Neural progenitor cell (in vitro differentiated cells): ENCODE results near the gene TBXAS1. TPM values are rescaled to one million over a fixed set of nuclear protein-coding genes. Genes with fewer than 3 reads are reported as not detected.

Experiments
- DNase-seq: peaks from one replicate; pipeline ENCODE4 v3.0.0-alpha.2; 2016; ENCODE audit warnings: low spot score
- H2AFZ ChIP-seq: fragments of 200-600 bp; sonication (generic); replicated peaks from 2 replicates; pipeline ENCODE4 v1.6.1; 2016; ENCODE audit warnings: antibody characterized with exemption
- H3F3A ChIP-seq: fragments of 200-600 bp; sonication (generic); 2 replicates; pipeline ENCODE4 v1.6.1; 2016; ENCODE audit warnings: antibody characterized with exemption, low read depth
- H3K27ac ChIP-seq: fragments of 200-600 bp; sonication (generic); 2 replicates; pipeline ENCODE4 v1.5.1; 2016; ENCODE audit warnings: mild to moderate bottlenecking
- H3K27me3 ChIP-seq: fragments of 200-600 bp; sonication (generic); 2 replicates; pipeline ENCODE4 v1.6.1; 2016; ENCODE audit warnings: mild to moderate bottlenecking, moderate library complexity
- H3K36me3 ChIP-seq: fragments of 200-600 bp; sonication (generic); 2 replicates; pipeline ENCODE4 v1.5.1; 2016
- H3K4me1 ChIP-seq: fragments of 200-600 bp; sonication (generic); 2 replicates; pipeline ENCODE4 v1.6.1; 2016; ENCODE audit warnings: mixed run types
- H3K4me2 ChIP-seq: fragments of 200-600 bp; sonication (generic); 2 replicates; pipeline ENCODE4 v1.6.1; 2016
- H3K4me3 ChIP-seq: fragments of 200-600 bp; sonication (generic); 2 replicates; pipeline ENCODE4 v1.5.1; 2016
- H3K79me2 ChIP-seq: fragments of 200-600 bp; sonication (generic); 2 replicates; pipeline ENCODE4 v1.6.1; 2016; ENCODE audit warnings: low read depth
- H3K9ac ChIP-seq: fragments of 200-600 bp; sonication (generic); 2 replicates; pipeline ENCODE4 v1.6.1; 2016
- H3K9me3 ChIP-seq: fragments of 200-600 bp; sonication (generic); 2 replicates; pipeline ENCODE4 v1.5.1; 2016; ENCODE audit warnings: low read depth
- H4K20me1 ChIP-seq: fragments of 200-600 bp; sonication (generic); 2 replicates; pipeline ENCODE4 v1.6.1; 2016; ENCODE audit warnings: low read depth
- H3K27ac Mint-ChIP-seq: 3 replicates; pipeline ENCODE4 v1.8.0; 2021; ENCODE audit warnings: mixed read lengths
- H3K27me3 Mint-ChIP-seq: 2 replicates; pipeline ENCODE4 v1.8.0; 2022; ENCODE audit warnings: low read depth, mild to moderate bottlenecking, inconsistent platforms, moderate library complexity, mixed read lengths; ENCODE audit not compliant: insufficient read depth
- H3K36me3 Mint-ChIP-seq: 3 replicates; pipeline ENCODE4 v1.8.0; 2021; ENCODE audit warnings: mixed read lengths
- H3K4me1 Mint-ChIP-seq: 3 replicates; pipeline ENCODE4 v1.8.0; 2021; ENCODE audit warnings: mixed read lengths
- H3K4me3 Mint-ChIP-seq: 3 replicates; pipeline ENCODE4 v1.8.0; 2021; ENCODE audit warnings: mild to moderate bottlenecking, moderate library complexity, mixed read lengths
- H3K9me3 Mint-ChIP-seq: 3 replicates; pipeline ENCODE4 v1.8.0; 2020; ENCODE audit warnings: mixed read lengths
- EZH2 ChIP-seq: fragments of 200-600 bp; sonication (generic); IDR thresholded peaks from 2 replicates; pipeline ENCODE4 v1.6.1; 2017; ENCODE audit warnings: antibody characterized with exemption, mild to moderate bottlenecking, moderate library complexity
- EZH2phosphoT487 ChIP-seq: fragments of 200-600 bp; sonication (generic); IDR thresholded peaks from 2 replicates; pipeline ENCODE4 v1.6.1; 2017; ENCODE audit warnings: antibody characterized with exemption
- total RNA-seq: library from RNA; depleted of rRNA; stranded (reverse); fragments of >200 nt; gene quantifications from 2 replicates; pipeline ENCODE4 v1.2.3, GENCODE V29; 2015; ENCODE audit warnings: low replicate concordance
- TF ChIP-seq, protein P1 (sequence below): fragments of 200-600 bp; sonication (generic); IDR thresholded peaks from 2 replicates; pipeline ENCODE4 v1.5.1; 2017; ENCODE audit warnings: antibody characterized with exemption, mild to moderate bottlenecking

Gene TBXAS1
- total RNA-seq, 1 donor from 2014 or later, result not detected

DNA sequence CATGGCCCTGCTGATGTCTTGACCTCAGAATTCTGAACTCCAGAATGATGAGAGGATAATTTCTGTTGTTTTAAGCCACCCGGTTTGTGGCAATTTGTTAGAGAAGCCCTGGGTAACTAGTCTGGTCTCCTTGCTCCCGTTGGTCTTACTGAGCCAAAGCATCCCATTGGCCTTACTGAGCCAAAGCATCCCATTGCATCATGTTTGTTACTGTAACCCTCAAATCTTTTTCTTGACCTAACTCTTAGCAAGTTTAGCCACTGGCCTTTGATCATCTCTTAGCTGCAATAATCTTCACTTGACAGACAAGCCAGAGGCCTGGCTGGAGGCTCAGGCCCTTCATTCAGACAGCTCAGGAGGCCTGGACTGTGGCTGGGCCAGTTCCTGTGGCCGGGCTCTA is 21.8 kb downstream of the TBXAS1 start:
- no peak for DNase-seq
- Mint-ChIP-seq H3K4me1 (no peaks in the 10 kb centered on the region), H3K9me3 (no peaks in the 10 kb centered on the region), H3K27me3 (no peaks in the 10 kb centered on the region), H3K4me3 (no peak overlapping the region), H3K36me3 (no peaks in the 10 kb centered on the region), H3K27ac (no peak overlapping the region)
- Histone ChIP-seq H3K79me2 (no peaks in the 10 kb centered on the region), H3K27me3 (no peaks in the 10 kb centered on the region), H3K9ac (no peak overlapping the region), H3K9me3 (no peaks in the 10 kb centered on the region), H3K36me3 (no peaks in the 10 kb centered on the region), H2AFZ (no peak overlapping the region), H4K20me1 (no peaks in the 10 kb centered on the region), H3K4me1 (peaks cover 5% of the 10 kb centered on the region), H3F3A (no peaks in the 10 kb centered on the region), H3K4me2 (no peak overlapping the region), H3K27ac (no peak overlapping the region), H3K4me3 (no peak overlapping the region)
- TF ChIP-seq EZH2 (no peak), EZH2phosphoT487 (no peak)
- TF ChIP-seq, protein P1, sequence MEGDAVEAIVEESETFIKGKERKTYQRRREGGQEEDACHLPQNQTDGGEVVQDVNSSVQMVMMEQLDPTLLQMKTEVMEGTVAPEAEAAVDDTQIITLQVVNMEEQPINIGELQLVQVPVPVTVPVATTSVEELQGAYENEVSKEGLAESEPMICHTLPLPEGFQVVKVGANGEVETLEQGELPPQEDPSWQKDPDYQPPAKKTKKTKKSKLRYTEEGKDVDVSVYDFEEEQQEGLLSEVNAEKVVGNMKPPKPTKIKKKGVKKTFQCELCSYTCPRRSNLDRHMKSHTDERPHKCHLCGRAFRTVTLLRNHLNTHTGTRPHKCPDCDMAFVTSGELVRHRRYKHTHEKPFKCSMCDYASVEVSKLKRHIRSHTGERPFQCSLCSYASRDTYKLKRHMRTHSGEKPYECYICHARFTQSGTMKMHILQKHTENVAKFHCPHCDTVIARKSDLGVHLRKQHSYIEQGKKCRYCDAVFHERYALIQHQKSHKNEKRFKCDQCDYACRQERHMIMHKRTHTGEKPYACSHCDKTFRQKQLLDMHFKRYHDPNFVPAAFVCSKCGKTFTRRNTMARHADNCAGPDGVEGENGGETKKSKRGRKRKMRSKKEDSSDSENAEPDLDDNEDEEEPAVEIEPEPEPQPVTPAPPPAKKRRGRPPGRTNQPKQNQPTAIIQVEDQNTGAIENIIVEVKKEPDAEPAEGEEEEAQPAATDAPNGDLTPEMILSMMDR, result no peak

DNA sequence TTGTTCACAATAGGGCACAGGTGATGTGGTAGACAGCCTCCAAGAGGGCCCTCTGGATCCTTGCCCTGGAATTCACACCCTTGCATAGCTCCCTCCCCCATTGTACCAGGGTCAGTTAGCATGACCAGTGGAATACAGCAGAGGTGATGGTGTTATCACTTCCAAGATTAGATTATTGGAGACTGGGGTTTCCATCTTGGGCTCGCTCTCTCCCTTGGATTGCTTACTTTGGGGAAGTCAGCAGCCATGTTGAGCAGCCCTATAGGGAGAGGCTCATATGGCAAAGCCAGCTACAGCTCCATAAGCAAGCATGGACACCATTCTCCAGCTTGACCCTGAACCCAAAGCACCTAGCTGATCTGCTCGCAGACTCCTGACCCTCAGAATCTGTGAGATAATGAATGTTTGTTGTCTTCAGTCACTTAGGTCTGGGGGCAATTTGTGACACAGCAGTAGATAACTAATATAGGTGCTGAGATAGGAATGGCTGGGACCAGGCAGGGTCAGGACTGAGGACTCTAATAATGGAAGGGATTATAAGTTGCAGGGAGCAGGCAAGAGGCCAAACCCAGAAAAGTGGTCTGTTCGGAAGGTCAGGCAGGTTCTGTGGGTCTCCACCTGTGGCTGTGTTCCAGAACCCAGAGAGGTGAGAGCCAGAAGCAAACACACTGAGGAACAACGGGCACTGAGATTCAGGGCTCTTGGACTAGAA is 22.9 kb downstream of the TBXAS1 start:
- Histone ChIP-seq H3K4me3 (no peak overlapping the region), H2AFZ (no peak overlapping the region), H3K9me3 (no peaks in the 10 kb centered on the region), H3K27ac (no peak overlapping the region), H3K9ac (no peak overlapping the region), H3K4me1 (peaks cover 10% of the 10 kb centered on the region), H3K36me3 (no peaks in the 10 kb centered on the region), H3K27me3 (no peaks in the 10 kb centered on the region), H4K20me1 (no peaks in the 10 kb centered on the region), H3K79me2 (no peaks in the 10 kb centered on the region), H3K4me2 (no peak overlapping the region), H3F3A (no peaks in the 10 kb centered on the region)
- no peak for DNase-seq
- TF ChIP-seq, protein P1, result no peak
- no peak for TF ChIP-seq EZH2phosphoT487
- TF ChIP-seq EZH2, result no peak
- Mint-ChIP-seq H3K36me3 (no peaks in the 10 kb centered on the region), H3K4me3 (no peak overlapping the region), H3K27ac (no peak overlapping the region), H3K4me1 (no peaks in the 10 kb centered on the region), H3K9me3 (no peaks in the 10 kb centered on the region), H3K27me3 (no peaks in the 10 kb centered on the region)

DNA sequence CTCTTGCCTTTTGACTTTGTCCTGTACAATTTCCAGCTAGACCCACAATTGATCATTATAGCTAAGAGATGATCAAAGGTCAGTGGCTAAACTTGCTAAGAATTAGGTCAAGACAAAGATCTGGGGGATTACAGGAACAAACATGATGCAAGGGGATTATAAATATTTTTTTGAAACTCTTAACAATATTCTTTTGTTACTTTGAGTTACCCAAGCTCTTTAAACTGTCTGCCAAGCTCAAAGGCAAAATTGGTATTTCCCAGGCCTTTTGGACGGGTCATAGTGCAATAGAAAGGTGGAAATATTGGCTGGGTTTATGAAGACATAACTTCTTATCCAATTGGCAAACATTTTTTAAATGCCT is 23.4 kb downstream of the TBXAS1 start:
- Histone ChIP-seq H3K9ac (no peak overlapping the region), H3K79me2 (no peaks in the 10 kb centered on the region), H3K36me3 (no peaks in the 10 kb centered on the region), H3F3A (no peaks in the 10 kb centered on the region), H3K4me1 (peaks cover 10% of the 10 kb centered on the region), H3K4me3 (no peak overlapping the region), H3K4me2 (no peak overlapping the region), H4K20me1 (no peaks in the 10 kb centered on the region), H3K27me3 (no peaks in the 10 kb centered on the region), H3K27ac (no peak overlapping the region), H3K9me3 (no peaks in the 10 kb centered on the region), H2AFZ (no peak overlapping the region)
- no peak overlapping the region for H3K4me3 Mint-ChIP-seq
- TF ChIP-seq EZH2, result no peak
- TF ChIP-seq EZH2phosphoT487, result no peak
- TF ChIP-seq, protein P1, result no peak
- H3K36me3 Mint-ChIP-seq, result no peaks in the 10 kb centered on the region
- no peak for DNase-seq
- H3K4me1 Mint-ChIP-seq, result no peaks in the 10 kb centered on the region
- no peak overlapping the region for H3K27ac Mint-ChIP-seq
- no peaks in the 10 kb centered on the region for H3K9me3 Mint-ChIP-seq
- no peaks in the 10 kb centered on the region for H3K27me3 Mint-ChIP-seq
